ENCODE data around the gene ANKS1A. TPM values are rescaled to one million over a fixed set of nuclear protein-coding genes. Genes with fewer than 3 reads are reported as not detected.

The ANKS1A gene
- total RNA-seq, 1 experiment from 2014 or later = 21.7 TPM

GRCh38 chr6:35064757-35065440 is 175.8 kb downstream of the ANKS1A start:
- Histone ChIP-seq H3K4me3 (ENCODE audit: low read depth, low read length, poor library complexity, severe bottlenecking) (no peak overlapping the region), H3K27me3 (replicated peaks; ENCODE audit: insufficient read depth, low read depth, low read length, poor library complexity) (no peaks in the 10 kb centered on the region), H3K36me3 (ENCODE audit: insufficient read depth, low read length, poor library complexity, severe bottlenecking) (peaks cover 5% of the 10 kb centered on the region), H3K4me1 (ENCODE audit: insufficient read depth, low read length, poor library complexity, severe bottlenecking) (no peaks in the 10 kb centered on the region), H3K9me3 (ENCODE audit: low read depth, low read length, poor library complexity, severe bottlenecking) (no peaks in the 10 kb centered on the region), H3K27ac (ENCODE audit: low read depth, low read length, poor library complexity, severe bottlenecking) (no peak overlapping the region)
- BruUV-seq (replicated peaks) = no TSS peak
- ChIA-PET CTCF (no interaction called here), POLR2A (ENCODE audit: low non-redundant PET) (no interaction called here)
- intact Hi-C loops (cut with micrococcal nuclease; ENCODE audit: unreplicated experiment) = no loop called here
- TF ChIP-seq CTCF (conservative IDR thresholded peaks at IDR 0.05; ENCODE audit: low read depth, low read length) (no peak), EZH2 (IDR thresholded peaks at IDR 0.05; ENCODE audit: borderline replicate concordance, low read depth, low read length, poor library complexity, severe bottlenecking) (no peak)
- DNase-seq (ENCODE audit: low spot score) = no peak

- intact Hi-C loops (cut with micrococcal nuclease; ENCODE audit: unreplicated experiment) = no loop called here
- BruUV-seq (replicated peaks) = no TSS peak
- no peak for TF ChIP-seq CTCF (conservative IDR thresholded peaks at IDR 0.05; ENCODE audit: low read depth, low read length)
- TF ChIP-seq EZH2 (IDR thresholded peaks at IDR 0.05; ENCODE audit: borderline replicate concordance, low read depth, low read length, poor library complexity, severe bottlenecking) = no peak
- no peaks in the 10 kb centered on the region for H3K4me1 ChIP-seq (ENCODE audit: insufficient read depth, low read length, poor library complexity, severe bottlenecking)
- H3K36me3 ChIP-seq (ENCODE audit: insufficient read depth, low read length, poor library complexity, severe bottlenecking) = peaks cover 5% of the 10 kb centered on the region
- H3K4me3 ChIP-seq (ENCODE audit: low read depth, low read length, poor library complexity, severe bottlenecking) = no peak overlapping the region
- H3K27me3 ChIP-seq (replicated peaks; ENCODE audit: insufficient read depth, low read depth, low read length, poor library complexity) = no peaks in the 10 kb centered on the region
- no peak for DNase-seq (ENCODE audit: low spot score)
- ChIA-PET CTCF (no interaction called here), POLR2A (ENCODE audit: low non-redundant PET) (no interaction called here)
- H3K27ac ChIP-seq (ENCODE audit: low read depth, low read length, poor library complexity, severe bottlenecking) = no peak overlapping the region
- H3K9me3 ChIP-seq (ENCODE audit: low read depth, low read length, poor library complexity, severe bottlenecking) = no peaks in the 10 kb centered on the region
Measured at GRCh38 chr6:35065441-35065800, 176.4 kb downstream of the ANKS1A start.

- peaks cover 2% of the 10 kb centered on the region for H3K36me3 ChIP-seq (ENCODE audit: insufficient read depth, low read length, poor library complexity, severe bottlenecking)
- no TSS peak for BruUV-seq (replicated peaks)
- no peak overlapping the region for H3K4me3 ChIP-seq (ENCODE audit: low read depth, low read length, poor library complexity, severe bottlenecking)
- H3K4me1 ChIP-seq (ENCODE audit: insufficient read depth, low read length, poor library complexity, severe bottlenecking) = no peaks in the 10 kb centered on the region
- no peak for DNase-seq (ENCODE audit: low spot score)
- CTCF ChIA-PET = no interaction called here
- H3K27me3 ChIP-seq (replicated peaks; ENCODE audit: insufficient read depth, low read depth, low read length, poor library complexity) = no peaks in the 10 kb centered on the region
- TF ChIP-seq CTCF (conservative IDR thresholded peaks at IDR 0.05; ENCODE audit: low read depth, low read length) (no peak), EZH2 (IDR thresholded peaks at IDR 0.05; ENCODE audit: borderline replicate concordance, low read depth, low read length, poor library complexity, severe bottlenecking) (no peak)
- no peak overlapping the region for H3K27ac ChIP-seq (ENCODE audit: low read depth, low read length, poor library complexity, severe bottlenecking)
- intact Hi-C loops (cut with micrococcal nuclease; ENCODE audit: unreplicated experiment) = no loop called here
- no peaks in the 10 kb centered on the region for H3K9me3 ChIP-seq (ENCODE audit: low read depth, low read length, poor library complexity, severe bottlenecking)
- POLR2A ChIA-PET (ENCODE audit: low non-redundant PET) = no interaction called here
Measured at GRCh38 chr6:35065870-35066269, 176.8 kb downstream of the ANKS1A start.
